Measurements from ENCODE around the gene SAMHD1. TPM values are rescaled to one million over a fixed set of nuclear protein-coding genes. Genes with fewer than 3 reads are reported as not detected.

The SAMHD1 gene
- total and polyA plus RNA-seq, 12 donors: 14.0 to 105 (median 30.8) TPM

DNA sequence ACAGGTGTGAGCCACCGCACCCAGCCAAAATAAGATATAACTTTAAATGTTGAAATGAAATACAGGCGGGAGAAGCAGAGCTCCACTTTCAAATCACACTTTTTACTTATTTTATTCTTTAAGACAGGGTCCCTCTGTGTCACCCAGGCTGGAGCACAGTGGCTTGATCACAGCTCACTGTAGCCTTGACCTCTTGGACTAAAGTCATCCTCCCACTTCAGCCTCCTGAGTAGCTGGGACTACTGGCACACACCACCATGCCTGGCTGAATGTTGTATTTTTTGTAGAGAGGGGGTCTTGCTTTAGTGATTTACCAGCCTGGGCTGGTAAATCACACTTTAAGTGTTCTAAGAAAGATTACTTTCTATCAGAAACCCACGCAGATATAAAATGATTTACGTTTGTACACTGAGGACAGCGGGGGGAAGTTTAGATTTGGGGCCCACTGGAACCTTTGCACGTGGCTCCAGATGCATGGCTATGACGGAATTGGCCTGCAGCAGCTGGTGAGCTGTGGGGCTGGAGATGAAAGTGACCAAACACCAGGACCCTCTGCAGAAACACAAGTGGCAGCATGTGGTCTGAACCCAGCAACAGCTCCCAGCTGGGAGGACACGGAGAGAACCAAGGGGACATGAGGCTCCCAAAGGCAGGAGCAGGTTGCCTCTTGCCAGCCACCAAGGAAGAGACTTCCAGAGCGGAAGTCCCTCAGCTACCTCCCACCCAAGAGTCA is 102.0 kb downstream of the SAMHD1 start:
- DNase-seq (no peak), ATAC-seq (no peak)
- Histone ChIP-seq H3K9me3 (peaks cover 0 to 6% (median 0%) of the 10 kb centered on the region in 11 donors), H3K27me3 (no peaks in the 10 kb centered on the region), H3K4me3 (no peak overlapping the region), H3K36me3 (peaks cover 0 to 5% (median 0%) of the 10 kb centered on the region in 9 donors), H3K27ac (peak overlapping the region in 9 of 10 donors; percentile 19 to 91 (median 81)), H3K4me1 (peaks cover 38 to 98% (median 77%) of the 10 kb centered on the region in 9 donors)
- WGBS, 2 donors: 90 to 92% methylated on average over 9 of the region's 9 CpGs
- intact Hi-C loops (cut with DNase I): no loop called here
- TF ChIP-seq, protein P1, sequence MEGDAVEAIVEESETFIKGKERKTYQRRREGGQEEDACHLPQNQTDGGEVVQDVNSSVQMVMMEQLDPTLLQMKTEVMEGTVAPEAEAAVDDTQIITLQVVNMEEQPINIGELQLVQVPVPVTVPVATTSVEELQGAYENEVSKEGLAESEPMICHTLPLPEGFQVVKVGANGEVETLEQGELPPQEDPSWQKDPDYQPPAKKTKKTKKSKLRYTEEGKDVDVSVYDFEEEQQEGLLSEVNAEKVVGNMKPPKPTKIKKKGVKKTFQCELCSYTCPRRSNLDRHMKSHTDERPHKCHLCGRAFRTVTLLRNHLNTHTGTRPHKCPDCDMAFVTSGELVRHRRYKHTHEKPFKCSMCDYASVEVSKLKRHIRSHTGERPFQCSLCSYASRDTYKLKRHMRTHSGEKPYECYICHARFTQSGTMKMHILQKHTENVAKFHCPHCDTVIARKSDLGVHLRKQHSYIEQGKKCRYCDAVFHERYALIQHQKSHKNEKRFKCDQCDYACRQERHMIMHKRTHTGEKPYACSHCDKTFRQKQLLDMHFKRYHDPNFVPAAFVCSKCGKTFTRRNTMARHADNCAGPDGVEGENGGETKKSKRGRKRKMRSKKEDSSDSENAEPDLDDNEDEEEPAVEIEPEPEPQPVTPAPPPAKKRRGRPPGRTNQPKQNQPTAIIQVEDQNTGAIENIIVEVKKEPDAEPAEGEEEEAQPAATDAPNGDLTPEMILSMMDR (IDR thresholded peaks at IDR 0.05): no peak

DNA sequence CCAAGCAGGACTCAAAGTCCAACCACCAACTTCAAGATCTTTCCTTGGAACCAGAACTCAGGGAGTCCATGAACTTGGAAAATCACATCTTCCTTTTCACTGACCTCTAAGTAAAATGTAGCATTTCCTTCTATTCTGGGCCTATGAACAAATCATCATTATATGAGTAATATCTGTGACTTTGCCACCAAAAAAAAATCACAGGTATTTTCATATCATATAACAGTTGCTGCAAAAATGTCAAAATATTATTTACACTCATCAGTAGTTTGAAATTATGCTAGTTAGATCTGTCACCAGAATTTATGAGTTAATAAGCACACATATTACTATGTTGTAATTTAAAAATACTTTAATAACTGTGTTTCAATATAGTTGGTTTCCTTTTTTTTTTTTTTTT is 102.8 kb downstream of the SAMHD1 start:
- Histone ChIP-seq H3K27me3 (no peaks in the 10 kb centered on the region), H3K9me3 (peaks cover 0 to 6% (median 0%) of the 10 kb centered on the region in 11 donors), H3K27ac (peak overlapping the region; percentile 74 to 91 (median 84)), H3K4me3 (no peak overlapping the region), H3K4me1 (peaks cover 32 to 98% (median 78%) of the 10 kb centered on the region in 9 donors), H3K36me3 (peaks cover 0 to 5% (median 0%) of the 10 kb centered on the region in 9 donors)
- intact Hi-C loops (cut with DNase I): no loop called here
- ATAC-seq (no peak), DNase-seq (no peak)
- TF ChIP-seq, protein P1 (IDR thresholded peaks at IDR 0.05): no peak

DNA sequence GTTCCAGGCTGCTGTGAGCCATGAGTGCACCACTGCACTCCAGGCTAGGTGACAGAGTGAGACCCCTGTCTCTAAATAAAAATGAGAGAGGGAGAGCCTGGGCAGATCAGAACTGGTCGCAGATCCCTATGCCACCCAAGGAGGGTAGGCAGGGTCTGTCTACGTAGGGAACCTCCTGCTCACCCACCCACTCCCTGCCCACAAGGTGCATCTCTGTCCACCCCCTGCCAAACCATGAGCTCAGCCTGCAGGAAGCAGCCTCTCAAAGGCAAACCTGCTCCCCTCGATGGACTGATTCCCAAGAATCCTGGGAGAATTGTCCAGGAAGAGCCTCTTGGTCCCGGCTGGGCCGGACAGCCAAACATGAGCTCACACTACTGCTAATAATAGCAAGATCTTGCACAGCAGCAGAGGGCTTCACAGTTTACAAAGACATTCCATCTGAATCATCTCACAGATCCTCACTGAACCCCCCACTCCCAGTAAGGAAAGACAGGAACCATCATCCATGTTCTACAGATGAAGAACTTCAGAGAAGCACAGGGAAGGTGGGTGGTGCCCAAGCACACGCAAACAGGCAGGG is 103.3 kb downstream of the SAMHD1 start:
- peak overlapping the region; percentile 74 to 91 (median 84) for H3K27ac ChIP-seq
- 29 to 31% methylated on average over 6 of the region's 6 CpGs for WGBS, 2 donors
- DNase-seq (peak; percentile 49 to 78), ATAC-seq (peak; percentile 24 to 77 (median 60))
- intact Hi-C loops (cut with DNase I): no loop called here
- H3K9me3 ChIP-seq: peaks cover 0 to 6% (median 0%) of the 10 kb centered on the region in 11 donors
- TF ChIP-seq, protein P1 (IDR thresholded peaks at IDR 0.05): no peak
- H3K36me3 ChIP-seq: peaks cover 0 to 3% (median 0%) of the 10 kb centered on the region in 9 donors
- H3K4me1 ChIP-seq: peaks cover 32 to 99% (median 79%) of the 10 kb centered on the region in 9 donors
- no peaks in the 10 kb centered on the region for H3K27me3 ChIP-seq
- no peak overlapping the region for H3K4me3 ChIP-seq

DNA sequence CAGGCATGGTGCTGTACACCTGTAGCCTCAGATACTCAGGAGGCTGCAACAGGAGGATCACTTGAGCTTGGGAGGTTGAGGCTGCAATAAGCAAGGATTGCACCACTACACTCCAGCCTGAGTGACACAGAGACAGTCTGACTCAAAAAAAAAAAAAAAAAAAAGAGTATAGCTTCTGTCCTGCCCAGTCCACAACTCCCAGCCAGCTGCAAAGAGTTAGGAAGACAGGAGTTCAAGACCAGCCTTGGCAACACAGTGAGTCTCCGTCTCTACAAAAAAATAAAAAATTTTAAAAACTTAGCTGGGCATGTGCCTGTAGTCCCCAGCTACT is 103.8 kb downstream of the SAMHD1 start:
- ATAC-seq (no peak), DNase-seq (no peak)
- H3K36me3 ChIP-seq: no peaks in the 10 kb centered on the region
- WGBS, 2 donors: 63 to 84% methylated on average over 1 of the region's 1 CpG
- peak overlapping the region; percentile 74 to 91 (median 84) for H3K27ac ChIP-seq
- intact Hi-C loops (cut with DNase I): no loop called here
- peaks cover 0 to 6% (median 0%) of the 10 kb centered on the region in 11 donors for H3K9me3 ChIP-seq
- H3K4me1 ChIP-seq: peaks cover 32 to 99% (median 79%) of the 10 kb centered on the region in 9 donors
- H3K27me3 ChIP-seq: no peaks in the 10 kb centered on the region
- TF ChIP-seq, protein P1 (IDR thresholded peaks at IDR 0.05): no peak
- no peak overlapping the region for H3K4me3 ChIP-seq
